Testis (tissue), 3 donors: ENCODE data around the gene PPP1R12B. TPM values are rescaled to one million over a fixed set of nuclear protein-coding genes. Genes with fewer than 3 reads are reported as not detected.
"Not testable (repeated sequence)": the region's sequence is repeated elsewhere in the genome, so short reads cannot be mapped to it uniquely, and the experiment has no call there.

Experiments
- DNase-seq: peaks from one replicate; pipeline ENCODE4 v3.0.0-alpha.2; 2019
- H3K27ac ChIP-seq, 2 donors: fragments of 200-600 bp; sonication (generic); one replicate each; pipeline ENCODE4 v1.5.1; 2019
- H3K27me3 ChIP-seq: fragments of 200-600 bp; sonication (generic); one replicate; pipeline ENCODE4 v1.5.1; 2019
- H3K36me3 ChIP-seq: fragments of 200-600 bp; sonication (generic); one replicate; pipeline ENCODE4 v1.5.1; 2017; ENCODE audit warnings: low read depth; ENCODE audit errors: missing control alignments
- H3K4me1 ChIP-seq: fragments of 200-600 bp; sonication (generic); one replicate; pipeline ENCODE4 v1.5.1; 2019
- H3K4me3 ChIP-seq, 2 donors: fragments of 200-600 bp; sonication (generic); one replicate each; pipeline ENCODE4 v1.5.1; 2017 to 2019
- H3K9me3 ChIP-seq: fragments of 200-600 bp; sonication (generic); one replicate; pipeline ENCODE4 v1.5.1; 2017
- POLR2A ChIP-seq: fragments of 450-650 bp; IDR thresholded peaks from one replicate; pipeline ENCODE4 v1.6.1; 2017; ENCODE audit warnings: antibody characterized with exemption, mild to moderate bottlenecking, moderate library complexity
- WGBS, 2 donors: methylation state at CpG; one replicate each; pipeline ENCODE4 v1.1.5; 2018; 5-methylcytosine and 5-hydroxymethylcytosine counted together
- intact Hi-C: fragments of 100-400 bp; cut with DNase I; formaldehyde crosslinking; loops from one replicate; pipeline ENCODE4 v1.15.1; 2023; ENCODE audit warnings: low total_unique reads
- polyA plus RNA-seq: library from polyadenylated mRNA; stranded (reverse); fragments of 350-450 nt; fragmentation: Illumina TruSeq; extraction: RNeasy Lipid Tissue Mini Kit (QIAGEN cat#74804); gene quantifications from one replicate; pipeline ENCODE4 v1.2.3, GENCODE V29; 2014; ENCODE audit warnings: low read depth, low replicate concordance; ENCODE audit not compliant: insufficient read depth
- total RNA-seq, 2 donors: library from RNA; depleted of rRNA; stranded (reverse); fragments of >200 nt; gene quantifications; one replicate each; pipeline ENCODE4 v1.2.3, GENCODE V29; 2016
- TF ChIP-seq, protein P1 (sequence below), 3 experiments: fragments of 450-650 bp in 2 of 3; fragments of 200-600 bp in 1 of 3; sonication (generic) in 1 of 3; IDR thresholded peaks; one replicate each; pipeline ENCODE4 v1.5.1; 2016 to 2019; ENCODE audit warnings: antibody characterized with exemption in 3 of 3, mild to moderate bottlenecking in 2 of 3, moderate library complexity in 1 of 3

PPP1R12B gene
- total and polyA plus RNA-seq, 3 donors from 2014 or later: 32.6 to 61.2 (median 54.6) TPM

- no peaks in the 10 kb centered on the region for H3K4me1 ChIP-seq
- DNase-seq: no peak
- TF ChIP-seq POLR2A: no peak
- TF ChIP-seq, protein P1, sequence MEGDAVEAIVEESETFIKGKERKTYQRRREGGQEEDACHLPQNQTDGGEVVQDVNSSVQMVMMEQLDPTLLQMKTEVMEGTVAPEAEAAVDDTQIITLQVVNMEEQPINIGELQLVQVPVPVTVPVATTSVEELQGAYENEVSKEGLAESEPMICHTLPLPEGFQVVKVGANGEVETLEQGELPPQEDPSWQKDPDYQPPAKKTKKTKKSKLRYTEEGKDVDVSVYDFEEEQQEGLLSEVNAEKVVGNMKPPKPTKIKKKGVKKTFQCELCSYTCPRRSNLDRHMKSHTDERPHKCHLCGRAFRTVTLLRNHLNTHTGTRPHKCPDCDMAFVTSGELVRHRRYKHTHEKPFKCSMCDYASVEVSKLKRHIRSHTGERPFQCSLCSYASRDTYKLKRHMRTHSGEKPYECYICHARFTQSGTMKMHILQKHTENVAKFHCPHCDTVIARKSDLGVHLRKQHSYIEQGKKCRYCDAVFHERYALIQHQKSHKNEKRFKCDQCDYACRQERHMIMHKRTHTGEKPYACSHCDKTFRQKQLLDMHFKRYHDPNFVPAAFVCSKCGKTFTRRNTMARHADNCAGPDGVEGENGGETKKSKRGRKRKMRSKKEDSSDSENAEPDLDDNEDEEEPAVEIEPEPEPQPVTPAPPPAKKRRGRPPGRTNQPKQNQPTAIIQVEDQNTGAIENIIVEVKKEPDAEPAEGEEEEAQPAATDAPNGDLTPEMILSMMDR (IDR thresholded peaks at IDR 0.05): no peak
- no peaks in the 10 kb centered on the region for H3K36me3 ChIP-seq
- H3K27ac ChIP-seq: no peak overlapping the region
- intact Hi-C loops: no loop called here
- H3K27me3 ChIP-seq: no peaks in the 10 kb centered on the region
- WGBS, 2 donors: 80 to 86% methylated on average over 4 of the region's 4 CpGs
- H3K4me3 ChIP-seq: no peak overlapping the region
- H3K9me3 ChIP-seq: no peaks in the 10 kb centered on the region
Observed at GRCh38 chr1:202452508-202452907, 104.0 kb downstream of the PPP1R12B start.

- intact Hi-C loops, H3K27ac ChIP-seq, DNase-seq, H3K4me3 ChIP-seq, H3K36me3 ChIP-seq, H3K27me3 ChIP-seq, H3K9me3 ChIP-seq, H3K4me1 ChIP-seq: not testable (repeated sequence)
- WGBS, 2 donors: 92 to 93% methylated on average over 5 of the region's 5 CpGs
Observed at GRCh38 chr1:202456372-202457169, 108.1 kb downstream of the PPP1R12B start.

GRCh38 chr1:202458651-202459050, 110.2 kb downstream of the PPP1R12B start:
- H3K4me1 ChIP-seq, DNase-seq, H3K9me3 ChIP-seq, intact Hi-C loops, H3K27ac ChIP-seq, H3K36me3 ChIP-seq, H3K27me3 ChIP-seq, H3K4me3 ChIP-seq: not testable (repeated sequence)

GRCh38 chr1:202459470-202460142, 111.1 kb downstream of the PPP1R12B start:
- H3K27me3 ChIP-seq, H3K27ac ChIP-seq, H3K4me3 ChIP-seq, H3K9me3 ChIP-seq, intact Hi-C loops, DNase-seq, H3K4me1 ChIP-seq, H3K36me3 ChIP-seq: not testable (repeated sequence)

GRCh38 chr1:202460143-202460495, 111.6 kb downstream of the PPP1R12B start:
- intact Hi-C loops, H3K9me3 ChIP-seq, H3K4me3 ChIP-seq, H3K27ac ChIP-seq, H3K27me3 ChIP-seq, H3K36me3 ChIP-seq, DNase-seq, H3K4me1 ChIP-seq: not testable (repeated sequence)

DNA sequence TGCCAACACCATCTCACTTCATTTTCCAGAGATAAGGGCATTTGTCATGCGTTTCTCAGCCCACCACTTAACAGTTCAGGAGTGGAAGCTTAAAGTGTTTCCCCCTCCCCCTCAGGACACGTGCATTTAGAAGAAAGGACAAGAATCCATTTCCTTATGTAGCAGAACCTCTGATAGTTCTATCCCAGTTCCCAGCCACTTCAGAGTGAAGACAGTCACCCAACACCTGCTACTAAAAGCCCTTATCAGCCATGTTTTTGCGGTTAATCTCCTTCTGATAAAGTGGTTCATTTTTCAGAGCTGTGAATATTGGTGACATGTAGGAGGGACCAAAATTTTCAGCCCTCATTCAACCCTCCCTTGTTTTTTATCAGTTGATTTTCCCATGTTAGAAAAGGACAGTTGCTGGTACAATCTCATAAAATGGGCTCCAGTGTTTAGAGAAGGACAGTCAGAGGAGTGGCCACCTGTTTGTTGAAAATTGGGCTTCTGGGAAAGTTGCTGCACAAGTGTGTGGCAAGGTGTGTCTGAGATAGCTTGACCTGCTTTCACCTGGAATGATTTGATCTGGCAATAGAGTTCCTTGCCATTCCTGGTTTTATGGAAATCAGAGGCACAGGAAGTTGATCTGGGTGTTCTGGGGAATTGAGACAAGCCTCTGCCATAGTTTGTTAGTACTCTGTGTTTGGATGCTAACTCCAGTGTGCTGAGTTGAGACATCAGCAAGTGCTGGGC, 114.0 kb downstream of the PPP1R12B start:
- intact Hi-C loops: no loop called here
- no peaks in the 10 kb centered on the region for H3K27me3 ChIP-seq
- peaks cover 2% of the 10 kb centered on the region for H3K4me1 ChIP-seq
- H3K36me3 ChIP-seq: no peaks in the 10 kb centered on the region
- H3K27ac ChIP-seq: no peak overlapping the region
- no peak for DNase-seq
- no peak overlapping the region for H3K4me3 ChIP-seq
- WGBS, 2 donors: 53 to 59% methylated on average over 3 of the region's 3 CpGs
- H3K9me3 ChIP-seq: no peaks in the 10 kb centered on the region
- TF ChIP-seq POLR2A: no peak
- TF ChIP-seq, protein P1 (IDR thresholded peaks at IDR 0.05): no peak
